Measurements from ENCODE around the gene S100A13. TPM values are rescaled to one million over a fixed set of nuclear protein-coding genes. Genes with fewer than 3 reads are reported as not detected.

Gene S100A13
- total RNA-seq, 4 donors from 2014 or later: 113 to 237 (median 159) TPM

- peak in 1 of 2 donors; percentile 36 for ATAC-seq
- DNase-seq: no peak
- H3K4me1 ChIP-seq: peaks cover 21 to 25% of the 10 kb centered on the region in 2 donors
- H3K36me3 ChIP-seq: peaks cover 0 to 14% of the 10 kb centered on the region in 2 donors
- intact Hi-C loops (cut with DNase I; ENCODE audit: low total_unique reads) (loop anchor here (5.0 kb wide), 1 partner anchor 787 kb away; no protein-coding TSS in a partner anchor), in situ Hi-C loops (cut with MboI; ENCODE audit: low sequenced_read_pairs in 4 of 4) (no loop called here)
- H3K27me3 ChIP-seq: no peaks in the 10 kb centered on the region
- H3K27ac ChIP-seq: peak overlapping the region; percentile 82 to 88 (median 84)
- TF ChIP-seq POLR2A (IDR thresholded peaks at IDR 0.05) (no peak), CTCF (IDR thresholded peaks at IDR 0.05 in 4 of 5, conservative IDR thresholded peaks at IDR 0.05 in 1 of 5) (no peak)
- no peak overlapping the region for H3K4me3 ChIP-seq
- no peaks in the 10 kb centered on the region for H3K9me3 ChIP-seq
Measured at GRCh38 chr1:153610334-153610733, 17.0 kb downstream of the S100A13 start.

DNA sequence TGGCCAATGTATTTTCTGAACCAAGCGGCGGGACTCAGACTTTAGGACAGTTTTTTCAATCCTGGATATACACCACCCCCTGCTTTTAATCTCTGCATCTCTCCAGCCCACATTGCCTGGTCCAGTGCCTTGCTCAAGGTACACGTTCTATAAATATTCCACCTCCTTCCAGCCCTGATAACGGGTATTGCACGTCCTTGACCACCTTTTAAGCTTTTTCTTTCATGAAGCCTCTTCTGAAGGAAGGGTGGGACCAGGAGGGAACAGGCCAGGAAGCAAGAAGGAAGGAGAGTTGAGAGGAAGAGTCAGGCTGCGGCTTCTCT is 17.8 kb downstream of the S100A13 start:
- ATAC-seq: no peak
- Histone ChIP-seq H3K36me3 (peaks cover 0 to 14% of the 10 kb centered on the region in 2 donors), H3K27me3 (no peaks in the 10 kb centered on the region), H3K9me3 (no peaks in the 10 kb centered on the region), H3K4me1 (peaks cover 21 to 25% of the 10 kb centered on the region in 2 donors), H3K4me3 (peak overlapping the region in 1 of 4 donors; percentile 51), H3K27ac (peak overlapping the region; percentile 82 to 88 (median 84))
- no peak for TF ChIP-seq CTCF (IDR thresholded peaks at IDR 0.05 in 4 of 5, conservative IDR thresholded peaks at IDR 0.05 in 1 of 5)
- no peak for TF ChIP-seq POLR2A (IDR thresholded peaks at IDR 0.05)
- no peak for DNase-seq
- in situ Hi-C loops (cut with MboI; ENCODE audit: low sequenced_read_pairs in 4 of 4): no loop called here
- intact Hi-C loops (cut with DNase I; ENCODE audit: low total_unique reads): no loop called here

DNA sequence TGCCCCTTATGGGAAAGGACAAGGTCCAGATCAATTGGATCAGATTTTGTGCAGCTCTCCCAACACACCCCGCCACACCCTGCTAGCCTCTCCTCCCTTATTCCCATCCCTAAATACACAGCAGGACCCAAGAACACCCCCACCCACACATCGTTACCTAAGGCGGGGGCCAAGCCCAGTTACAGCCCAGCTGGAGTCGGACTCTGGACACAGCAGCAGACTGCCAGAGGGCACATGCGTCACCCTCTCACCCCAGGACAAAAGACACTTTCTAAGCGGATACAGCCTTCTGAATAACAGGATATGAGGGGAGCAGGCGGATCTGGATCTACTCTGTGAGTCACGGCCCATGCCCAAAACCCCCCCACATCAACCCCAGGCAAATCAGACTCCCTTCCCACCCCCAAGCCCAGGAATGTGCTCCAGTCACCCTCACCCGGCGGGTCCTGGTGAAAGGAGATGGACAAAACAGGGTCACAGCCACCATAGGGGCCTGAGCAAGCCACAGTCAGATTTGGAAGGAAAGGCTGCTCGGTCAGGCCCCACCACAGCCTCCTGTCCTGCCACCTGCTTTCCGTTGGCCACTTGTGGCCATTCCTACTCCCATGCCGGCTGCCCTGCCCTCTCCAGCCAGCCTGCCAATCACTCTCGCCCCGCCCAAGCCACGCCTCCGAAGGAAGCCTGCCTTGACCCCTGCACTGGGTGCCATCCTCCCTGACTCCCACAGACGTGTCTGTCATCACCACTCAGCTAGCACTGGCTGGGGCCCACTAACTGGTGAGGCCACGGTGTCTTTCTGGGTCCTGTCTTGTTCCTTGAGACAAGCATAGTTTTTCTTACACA is 18.3 kb downstream of the S100A13 start:
- DNase-seq (peak; percentile 46 to 79), ATAC-seq (peak; percentile 61 to 71)
- no peaks in the 10 kb centered on the region for H3K27me3 ChIP-seq
- H3K4me1 ChIP-seq: peaks cover 21 to 25% of the 10 kb centered on the region in 2 donors
- peaks cover 0 to 14% of the 10 kb centered on the region in 2 donors for H3K36me3 ChIP-seq
- TF ChIP-seq POLR2A (IDR thresholded peaks at IDR 0.05) (peak; percentile 45 to 74), CTCF (IDR thresholded peaks at IDR 0.05 in 4 of 5, conservative IDR thresholded peaks at IDR 0.05 in 1 of 5) (no peak)
- H3K27ac ChIP-seq: peak overlapping the region; percentile 82 to 88 (median 84)
- intact Hi-C loops (cut with DNase I; ENCODE audit: low total_unique reads) (no loop called here), in situ Hi-C loops (cut with MboI; ENCODE audit: low sequenced_read_pairs in 4 of 4) (no loop called here)
- no peaks in the 10 kb centered on the region for H3K9me3 ChIP-seq
- H3K4me3 ChIP-seq: peak overlapping the region; percentile 43 to 51 (median 45)

DNA sequence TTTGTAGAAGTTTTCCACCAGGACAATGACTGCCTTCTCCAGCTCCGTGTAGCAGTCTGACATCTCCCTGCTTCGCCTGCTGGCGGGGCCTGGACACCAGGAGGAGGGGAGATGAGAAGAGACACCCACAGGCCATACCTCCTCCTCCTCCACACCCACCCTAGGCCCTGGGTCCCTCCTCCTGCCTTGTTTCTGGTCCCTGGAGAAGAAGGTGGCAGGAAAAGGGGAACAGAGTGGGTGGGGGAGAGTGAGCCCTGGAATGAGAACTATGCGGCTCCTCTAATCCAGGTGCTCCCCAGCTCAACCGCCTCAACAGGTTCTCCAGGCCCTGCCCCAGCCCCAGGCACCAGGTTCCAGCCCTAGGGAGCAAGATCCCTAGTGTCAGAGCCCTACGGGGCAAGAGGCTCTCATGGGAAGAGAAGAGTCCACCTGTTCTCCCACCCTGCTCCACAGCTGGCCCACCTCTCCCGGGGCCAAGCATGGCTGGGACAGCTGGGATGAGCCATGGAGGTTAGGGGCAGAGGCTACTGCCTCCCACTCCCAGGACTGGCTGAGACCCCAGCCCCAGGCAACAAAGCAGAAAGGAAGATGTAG is 19.1 kb downstream of the S100A13 start:
- Histone ChIP-seq H3K4me1 (peaks cover 21 to 23% of the 10 kb centered on the region in 2 donors), H3K4me3 (peak overlapping the region; percentile 43 to 51 (median 45)), H3K27me3 (no peaks in the 10 kb centered on the region), H3K27ac (peak overlapping the region; percentile 82 to 88 (median 84)), H3K36me3 (peaks cover 0 to 14% of the 10 kb centered on the region in 2 donors), H3K9me3 (no peaks in the 10 kb centered on the region)
- intact Hi-C loops (cut with DNase I; ENCODE audit: low total_unique reads): no loop called here
- no peak for TF ChIP-seq POLR2A (IDR thresholded peaks at IDR 0.05)
- TF ChIP-seq CTCF (IDR thresholded peaks at IDR 0.05 in 4 of 5, conservative IDR thresholded peaks at IDR 0.05 in 1 of 5): no peak
- in situ Hi-C loops (cut with MboI; ENCODE audit: low sequenced_read_pairs in 4 of 4): no loop called here
- DNase-seq: no peak
- ATAC-seq: no peak
